ENCODE measurements around the gene IPO9.

- TF ChIP-seq CTCF (IDR thresholded peaks at IDR 0.05): no peak
- no peak for TF ChIP-seq EZH2 (IDR thresholded peaks at IDR 0.05; ENCODE audit: borderline replicate concordance, insufficient read depth, low read depth, low read length, poor library complexity, severe bottlenecking)
These were observed 88.5 kb downstream of the IPO9 start for GRCh38 chr1:201917362-201918033.
